Mesodermal cell (in vitro differentiated cells): ENCODE results near the gene SLC22A31.

Experiments used
- H3K27ac ChIP-seq: 2 replicates; pipeline ENCODE4 v1.7.0; 2013; ENCODE audit warnings: mild to moderate bottlenecking, low read depth, low read length, moderate library complexity; ENCODE audit not compliant: severe bottlenecking
- H3K36me3 ChIP-seq: 2 replicates; pipeline ENCODE4 v1.7.1; 2013; ENCODE audit warnings: mild to moderate bottlenecking, low read length, moderate library complexity; ENCODE audit not compliant: control insufficient read depth, insufficient read depth
- H3K4me1 ChIP-seq: one replicate; pipeline ENCODE4 v1.7.1; 2013; ENCODE audit warnings: mild to moderate bottlenecking, low read length; ENCODE audit not compliant: insufficient read depth, control insufficient read depth, poor library complexity, severe bottlenecking
- H3K4me3 ChIP-seq: 2 replicates; pipeline ENCODE4 v1.7.0; 2013; ENCODE audit warnings: low read length, control low read depth, mild to moderate bottlenecking; ENCODE audit not compliant: insufficient read depth, poor library complexity, severe bottlenecking; ENCODE audit errors: extremely low read depth
- H3K9me3 ChIP-seq: 2 replicates; pipeline ENCODE4 v1.7.1; 2013; ENCODE audit warnings: mild to moderate bottlenecking, low read length, moderate library complexity; ENCODE audit not compliant: control insufficient read depth
- WGBS, 2 experiments: methylation state at CpG; one replicate each; pipeline ENCODE4 v1.1.5; 2013; ENCODE audit warnings: missing lambda C conversion rate in 2 of 2; ENCODE audit not compliant: insufficient coverage in 2 of 2; 5-methylcytosine and 5-hydroxymethylcytosine counted together

Gene SLC22A31

DNA sequence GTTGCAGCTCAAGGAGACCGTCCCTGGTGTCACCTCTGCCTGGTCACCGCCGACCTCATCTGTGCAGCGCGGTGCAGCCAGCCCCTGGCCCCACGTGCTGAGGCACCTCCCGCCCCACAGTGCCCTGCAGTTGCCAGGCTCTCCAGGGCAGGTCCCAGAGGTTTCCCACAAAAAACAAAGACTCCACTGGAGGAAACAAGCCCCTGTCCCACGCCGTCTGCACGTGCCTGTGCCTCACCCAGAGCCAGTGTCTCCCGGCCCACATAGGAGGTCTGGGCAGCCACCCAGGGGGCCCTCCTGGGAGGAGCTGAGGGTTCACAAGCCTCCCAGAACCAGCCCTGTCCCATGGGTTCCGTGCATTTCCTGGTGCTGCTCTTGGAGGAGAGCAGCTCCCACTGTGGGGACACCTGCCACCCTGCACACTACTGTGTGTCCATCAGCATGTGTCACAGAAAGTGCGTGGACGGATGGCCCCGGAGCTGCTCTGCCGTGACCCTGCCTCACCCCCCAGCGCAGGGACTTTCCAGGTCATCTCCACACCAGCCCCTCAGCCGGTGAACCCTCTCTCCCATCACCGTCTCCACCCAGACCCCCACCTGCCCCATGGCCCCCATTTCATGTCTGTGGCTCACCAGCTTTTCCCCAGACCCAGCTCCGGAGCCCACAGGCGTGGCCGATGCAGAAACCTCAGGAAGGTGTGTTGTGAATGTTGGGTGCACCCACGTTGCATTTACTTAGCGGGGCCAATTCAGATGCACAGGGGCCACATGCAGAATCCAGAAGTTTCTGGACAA, 45.8 kb downstream of the SLC22A31 start:
- Histone ChIP-seq H3K9me3 (peaks cover 9% of the 10 kb centered on the region), H3K4me1 (no peaks in the 10 kb centered on the region), H3K36me3 (peaks cover 19% of the 10 kb centered on the region), H3K27ac (no peak overlapping the region), H3K4me3 (no peak overlapping the region)
- WGBS, 2 experiments = 89 to 91% methylated on average over 20 of the region's 24 CpGs

DNA sequence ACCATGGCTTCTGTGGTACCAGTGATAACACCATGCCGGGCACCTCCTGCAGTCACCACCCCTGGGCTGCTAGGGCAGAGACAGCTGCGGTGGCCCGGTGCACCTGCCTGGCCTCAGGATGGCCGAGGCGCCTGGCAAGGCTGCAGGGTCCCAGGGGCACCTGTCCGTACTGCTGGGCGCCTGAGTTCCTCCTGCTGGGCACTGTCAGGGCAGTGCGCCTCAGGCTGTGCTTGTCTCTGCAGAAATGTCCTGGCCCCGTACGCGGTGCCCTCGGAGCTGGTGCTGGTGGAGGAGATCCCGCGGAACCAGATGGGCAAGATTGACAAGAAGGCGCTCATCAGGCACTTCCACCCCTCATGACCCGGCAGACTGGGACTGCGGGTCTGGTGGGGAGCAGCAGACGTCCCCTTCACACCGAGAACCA, 46.5 kb downstream of the SLC22A31 start:
- Histone ChIP-seq H3K9me3 (peaks cover 16% of the 10 kb centered on the region), H3K27ac (no peak overlapping the region), H3K4me3 (no peak overlapping the region), H3K36me3 (peaks cover 26% of the 10 kb centered on the region), H3K4me1 (no peaks in the 10 kb centered on the region)
- 92 to 94% methylated on average over 16 to 19 of the region's 19 CpGs for WGBS, 2 experiments

DNA sequence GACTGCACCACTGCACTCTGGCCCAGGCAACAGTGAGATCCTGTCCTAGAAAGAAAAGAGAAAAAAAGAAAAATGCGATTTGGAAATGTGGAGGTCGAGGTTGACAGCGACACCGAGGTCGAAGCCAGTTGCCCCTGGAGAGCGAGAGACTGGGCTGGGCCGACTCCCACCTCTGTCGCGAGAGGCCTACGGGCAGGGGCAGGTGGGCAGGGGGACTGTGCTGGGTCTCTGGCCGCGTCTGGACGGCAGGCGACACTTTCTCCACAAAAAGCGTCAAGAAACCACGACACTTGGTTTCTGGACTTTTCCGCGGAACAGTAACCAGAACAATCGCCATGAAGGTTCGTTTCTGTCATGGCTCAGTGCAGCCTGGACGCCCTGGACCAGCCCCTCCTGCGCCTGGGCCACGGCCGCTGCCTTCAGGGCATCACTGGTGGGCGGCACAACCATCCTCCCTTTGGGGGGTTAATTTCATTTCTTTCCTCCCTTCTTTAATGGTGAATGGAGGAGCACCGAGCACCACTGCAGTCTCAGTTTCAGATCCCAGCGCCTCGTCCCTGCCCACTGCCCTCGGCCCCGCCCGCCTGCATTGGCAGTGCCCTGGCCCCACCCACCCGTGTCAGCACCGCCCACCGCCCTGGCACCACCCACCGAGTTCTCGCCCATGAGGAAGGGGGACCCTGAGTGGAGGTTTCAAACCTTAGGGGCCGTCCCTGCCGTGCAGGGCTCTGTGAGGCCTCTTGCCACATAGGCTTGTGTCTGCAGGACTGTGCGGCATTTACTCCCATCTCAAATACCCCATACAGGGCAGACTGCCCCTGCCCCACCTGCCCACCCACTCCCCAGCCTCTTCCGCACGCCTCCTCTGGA, 47.3 kb downstream of the SLC22A31 start:
- peaks cover 23% of the 10 kb centered on the region for H3K9me3 ChIP-seq
- 92 to 94% methylated on average over 32 to 38 of the region's 41 CpGs for WGBS, 2 experiments
- H3K4me1 ChIP-seq = no peaks in the 10 kb centered on the region
- no peak overlapping the region for H3K4me3 ChIP-seq
- no peak overlapping the region for H3K27ac ChIP-seq
- H3K36me3 ChIP-seq = peaks cover 34% of the 10 kb centered on the region

DNA sequence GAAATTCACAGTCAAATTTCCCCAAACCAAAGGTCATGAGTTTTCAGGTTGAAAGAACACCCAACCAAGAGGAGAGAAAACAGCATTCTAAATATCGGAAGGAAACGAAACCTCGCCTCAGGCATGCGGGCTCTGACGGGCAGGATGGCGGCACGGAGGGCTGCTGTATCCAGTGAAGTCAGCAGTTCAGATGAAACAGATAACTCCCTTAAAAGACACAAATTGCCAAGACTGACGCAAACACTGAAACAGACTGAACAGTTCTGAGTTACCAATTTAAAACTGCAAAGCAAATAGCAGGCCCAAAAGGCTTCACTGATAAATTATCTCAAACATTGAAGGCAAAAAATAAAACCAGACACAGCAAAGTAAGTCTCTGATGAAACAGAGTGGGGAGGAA, 49.4 kb downstream of the SLC22A31 start:
- no peaks in the 10 kb centered on the region for H3K4me1 ChIP-seq
- no peak overlapping the region for H3K27ac ChIP-seq
- H3K9me3 ChIP-seq = peaks cover 16% of the 10 kb centered on the region
- WGBS, 2 experiments = 97 to 99% methylated on average over 8 of the region's 8 CpGs
- peaks cover 48% of the 10 kb centered on the region for H3K36me3 ChIP-seq
- no peak overlapping the region for H3K4me3 ChIP-seq

- Histone ChIP-seq H3K27ac (no peak overlapping the region), H3K9me3 (peaks cover 16% of the 10 kb centered on the region), H3K36me3 (peaks cover 56% of the 10 kb centered on the region), H3K4me3 (no peak overlapping the region), H3K4me1 (no peaks in the 10 kb centered on the region)
- 94 to 96% methylated on average over 17 to 18 of the region's 18 CpGs for WGBS, 2 experiments
Measured at GRCh38 chr16:89150090-89150835, 50.1 kb downstream of the SLC22A31 start.

DNA sequence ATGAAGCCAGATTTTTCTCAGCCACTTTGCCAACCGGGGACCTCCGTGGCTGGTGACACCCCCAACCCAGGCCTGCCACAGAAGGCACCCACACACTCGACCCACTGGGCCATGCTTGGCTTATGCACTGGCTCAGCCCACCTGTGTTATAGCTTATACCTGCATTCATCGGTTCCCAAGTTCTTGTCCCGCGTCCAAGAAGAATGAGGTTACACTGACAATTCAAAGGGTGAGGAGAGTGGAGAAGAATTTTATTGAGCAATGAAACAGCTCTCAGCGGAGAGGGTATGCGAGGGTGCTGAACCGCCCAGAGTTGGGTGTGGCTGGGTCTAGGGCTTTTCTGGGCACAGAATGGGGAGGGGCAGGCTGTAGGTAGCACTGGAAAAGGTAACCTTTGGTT, 51.0 kb downstream of the SLC22A31 start:
- no peak overlapping the region for H3K4me3 ChIP-seq
- H3K9me3 ChIP-seq = peaks cover 16% of the 10 kb centered on the region
- H3K36me3 ChIP-seq = peaks cover 63% of the 10 kb centered on the region
- no peaks in the 10 kb centered on the region for H3K4me1 ChIP-seq
- H3K27ac ChIP-seq = no peak overlapping the region
- 95 to 97% methylated on average over 9 of the region's 9 CpGs for WGBS, 2 experiments

DNA sequence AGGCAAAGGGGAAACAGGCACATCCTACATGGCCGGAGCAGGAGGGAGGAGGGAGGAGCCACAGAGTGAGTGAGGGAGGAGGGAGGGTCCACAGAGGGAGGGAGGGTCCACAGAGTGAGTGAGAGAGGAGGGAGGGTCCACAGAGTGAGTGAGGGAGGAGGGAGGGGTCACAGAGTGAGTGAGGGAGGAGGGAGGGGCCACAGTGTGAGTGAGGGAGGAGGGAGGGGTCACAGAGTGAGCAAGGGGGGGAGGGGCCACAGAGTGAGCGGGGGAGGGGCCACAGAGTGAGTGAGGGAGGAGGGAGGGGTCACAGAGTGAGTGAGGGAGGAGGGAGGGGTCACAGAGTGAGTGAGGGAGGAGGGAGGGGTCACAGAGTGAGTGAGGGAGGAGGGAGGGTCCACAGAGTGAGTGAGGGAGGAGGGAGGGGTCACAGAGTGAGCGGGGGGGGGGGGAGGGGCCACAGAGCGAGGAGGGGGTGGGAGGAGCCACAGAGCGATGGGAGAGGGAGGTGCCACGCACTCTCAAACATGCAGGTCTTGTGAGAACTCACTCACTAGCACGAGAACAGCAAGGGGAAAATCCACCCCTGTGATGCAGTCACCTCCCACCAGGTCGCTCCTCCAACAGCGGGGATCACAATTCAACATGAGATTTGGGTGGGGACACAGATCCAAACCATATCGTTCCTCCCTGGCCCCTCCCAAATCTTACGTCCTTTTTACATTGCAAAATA, 53.1 kb downstream of the SLC22A31 start:
- Histone ChIP-seq H3K4me3 (no peak overlapping the region), H3K36me3 (peaks cover 68% of the 10 kb centered on the region), H3K9me3 (peaks cover 16% of the 10 kb centered on the region), H3K27ac (no peak overlapping the region), H3K4me1 (no peaks in the 10 kb centered on the region)
- 81 to 90% methylated on average over 5 to 6 of the region's 11 CpGs for WGBS, 2 experiments

DNA sequence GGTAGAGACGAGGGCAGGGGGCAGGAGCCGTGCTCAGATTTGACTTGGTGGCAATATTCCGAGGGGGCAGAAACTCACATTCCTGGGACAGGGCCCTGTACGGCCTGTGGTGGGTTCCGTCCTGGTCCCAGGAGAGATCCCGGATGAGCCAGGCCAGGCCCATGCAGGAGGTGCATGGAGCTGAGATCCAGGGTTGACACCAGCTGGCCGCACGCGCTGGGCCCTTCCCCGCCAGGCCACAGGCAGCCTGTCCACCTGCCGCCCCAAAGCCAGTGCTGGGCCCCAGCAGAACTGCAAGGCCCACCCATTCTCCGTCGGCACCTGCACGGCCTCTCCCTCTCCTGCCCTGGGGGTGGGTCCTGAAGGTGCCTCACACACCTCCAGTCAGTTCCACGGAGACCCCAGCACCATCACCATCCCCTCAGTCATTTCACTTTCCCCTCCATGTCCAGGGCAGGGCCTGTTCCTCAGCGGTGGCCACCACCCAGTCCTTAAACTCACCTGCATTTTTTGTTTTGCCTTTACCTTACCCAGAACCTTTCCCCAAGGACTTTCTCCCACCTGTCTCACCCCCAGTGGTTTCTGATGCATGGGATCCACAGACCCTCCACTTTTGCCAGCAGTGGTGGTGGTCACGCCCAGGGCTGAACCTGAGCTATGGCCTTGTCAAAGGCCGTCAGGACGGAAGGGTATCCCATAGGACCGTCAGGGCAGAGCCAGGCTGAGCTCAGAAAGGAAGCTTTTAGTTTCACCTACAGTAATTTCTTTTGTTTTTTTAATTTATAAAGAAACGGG, 53.9 kb downstream of the SLC22A31 start:
- peaks cover 73% of the 10 kb centered on the region for H3K36me3 ChIP-seq
- H3K9me3 ChIP-seq = peaks cover 16% of the 10 kb centered on the region
- no peaks in the 10 kb centered on the region for H3K4me1 ChIP-seq
- 95 to 98% methylated on average over 14 to 19 of the region's 21 CpGs for WGBS, 2 experiments
- no peak overlapping the region for H3K4me3 ChIP-seq
- no peak overlapping the region for H3K27ac ChIP-seq
